Activated CD4-positive, alpha-beta T cell treated with anti-CD3 and anti-CD28 coated beads for 24 hours (primary cell): Measurements from ENCODE around the gene USP9X.
"Not testable (repeated sequence)": the region's sequence is repeated elsewhere in the genome, so short reads cannot be mapped to it uniquely, and the experiment has no call there.

Source experiments
- DNase-seq, 2 donors: peaks; one replicate each; pipeline ENCODE4 v3.0.0-alpha.2; 2020; ENCODE audit warnings: low read depth in 2 of 2

The USP9X gene

GRCh38 chrX:41085878-41086626 lies 807 bp downstream of the USP9X start:
- DNase-seq: peak; percentile 9 to 14

GRCh38 chrX:41086627-41086932 lies 1.3 kb downstream of the USP9X start:
- DNase-seq: no peak

DNA sequence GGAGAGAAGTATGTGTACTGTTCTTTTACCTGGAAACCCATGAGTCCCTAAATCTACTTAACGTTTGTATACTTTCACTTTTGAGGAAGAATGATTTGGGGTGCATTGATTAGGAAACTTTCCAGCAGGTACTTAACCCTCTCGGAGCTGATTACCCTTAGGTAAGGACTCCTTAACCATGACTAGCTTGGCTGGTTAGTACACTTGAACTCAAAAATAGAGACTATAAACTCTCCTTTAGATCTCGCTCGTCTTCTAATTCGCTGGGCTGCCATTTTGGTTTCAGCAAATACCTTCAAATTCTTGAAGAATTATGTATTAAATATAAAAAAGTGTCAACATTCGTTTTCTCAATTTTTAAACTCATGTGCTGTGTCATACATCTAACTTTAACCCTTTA lies 2.0 kb downstream of the USP9X start:
- DNase-seq: no peak

- DNase-seq: no peak
Measured at GRCh38 chrX:41090568-41091238, 5.5 kb downstream of the USP9X start.

GRCh38 chrX:41092776-41093175 lies 7.5 kb downstream of the USP9X start:
- no peak for DNase-seq

GRCh38 chrX:41095174-41095573 lies 9.9 kb downstream of the USP9X start:
- DNase-seq: no peak

- no peak for DNase-seq
Measured at GRCh38 chrX:41095908-41096307, 10.7 kb downstream of the USP9X start.

DNA sequence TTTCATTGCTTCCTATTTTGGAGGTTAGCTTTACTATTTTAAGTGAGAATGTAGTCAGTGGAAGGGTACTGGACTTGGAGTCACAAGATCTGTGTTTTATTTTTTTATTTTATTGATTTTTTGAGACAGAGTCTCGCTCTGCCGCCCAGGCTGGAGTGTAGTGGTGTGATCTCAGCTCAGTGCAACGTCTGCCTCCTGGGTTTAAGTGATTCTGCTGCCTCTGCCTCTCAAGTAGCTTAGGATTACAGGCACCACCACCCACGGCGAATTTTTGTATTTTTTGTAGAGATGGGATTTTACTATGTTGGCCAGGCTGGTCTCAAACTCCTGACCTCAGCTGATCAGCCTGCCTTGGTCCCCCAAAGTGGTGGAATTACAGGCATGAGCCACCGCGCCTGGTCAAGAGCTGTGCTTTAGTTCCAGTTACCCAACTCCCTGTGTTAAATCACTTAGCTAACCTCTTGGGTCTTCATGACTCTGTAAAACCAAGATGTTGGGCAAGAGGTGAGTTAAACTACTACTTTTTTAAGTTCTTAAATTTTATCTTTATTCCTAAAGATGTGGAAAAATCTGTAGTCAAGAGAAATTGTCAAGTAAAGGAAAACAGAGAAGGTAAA lies 11.2 kb downstream of the USP9X start:
- DNase-seq: no peak

DNA sequence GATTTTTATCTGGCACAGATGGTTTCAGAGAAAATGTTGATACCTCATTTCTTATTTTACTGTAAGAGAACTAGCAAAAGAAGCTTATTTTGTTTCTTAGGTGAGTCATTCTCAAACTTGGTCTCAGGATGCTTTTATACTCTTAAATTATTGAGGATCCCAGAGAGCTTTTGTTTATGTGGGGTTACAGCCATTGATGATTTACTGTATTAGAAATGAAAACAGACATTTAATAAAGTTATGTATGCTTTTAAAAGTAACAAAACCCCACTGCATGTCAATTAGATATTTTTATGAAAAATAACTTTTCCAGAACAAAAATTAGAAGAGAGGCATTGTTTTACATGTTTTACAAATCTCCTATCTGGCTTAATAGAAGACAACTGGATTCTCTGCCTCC lies 12.1 kb downstream of the USP9X start:
- no peak for DNase-seq

- DNase-seq: no peak
Measured at GRCh38 chrX:41100200-41100599, 15.0 kb downstream of the USP9X start.

GRCh38 chrX:41100819-41101218 lies 15.6 kb downstream of the USP9X start:
- DNase-seq: no peak

GRCh38 chrX:41105005-41105404 lies 19.8 kb downstream of the USP9X start:
- DNase-seq: no peak

DNA sequence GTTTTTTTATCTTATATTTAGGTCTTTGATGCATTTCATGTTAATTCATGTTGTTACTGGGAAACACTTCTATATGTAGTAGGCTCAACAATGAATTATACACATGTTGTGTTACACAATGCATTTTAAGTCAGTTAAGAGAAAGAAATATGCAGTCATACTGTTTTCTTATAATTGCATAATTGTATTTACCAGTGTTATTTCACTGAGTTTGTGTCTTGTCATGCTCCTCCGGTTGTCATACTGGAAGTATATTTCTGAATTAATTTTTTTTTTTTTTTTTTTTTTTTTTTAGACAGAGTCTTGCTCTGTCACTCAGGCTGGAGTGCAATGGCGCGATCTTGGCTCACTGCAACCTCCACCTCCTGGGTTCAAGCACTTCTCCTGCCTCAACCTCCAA lies 21.0 kb downstream of the USP9X start:
- not testable (repeated sequence) for DNase-seq

- DNase-seq: no peak
Measured at GRCh38 chrX:41108007-41108406, 22.8 kb downstream of the USP9X start.

- no peak for DNase-seq
Measured at GRCh38 chrX:41108463-41109205, 23.4 kb downstream of the USP9X start.

- DNase-seq: no peak
Measured at GRCh38 chrX:41110801-41111625, 25.8 kb downstream of the USP9X start.

DNA sequence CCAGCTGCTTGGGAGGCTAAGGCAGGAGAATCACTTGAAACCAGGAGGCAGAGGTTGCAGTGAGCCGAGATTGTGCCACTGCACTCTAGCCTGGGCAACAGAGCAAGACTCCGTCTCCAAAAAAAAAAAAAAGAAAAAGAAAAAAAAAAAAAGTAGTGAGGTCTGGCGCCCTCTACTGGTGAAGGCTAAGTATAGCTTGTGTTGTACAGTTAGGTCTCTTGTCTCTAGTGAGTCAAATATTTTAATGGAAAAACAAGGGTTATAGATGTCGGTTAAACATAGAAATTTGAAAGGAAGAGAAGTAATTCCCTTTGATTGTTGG lies 29.8 kb downstream of the USP9X start:
- peak in 1 of 2 donors; percentile 26 for DNase-seq

DNA sequence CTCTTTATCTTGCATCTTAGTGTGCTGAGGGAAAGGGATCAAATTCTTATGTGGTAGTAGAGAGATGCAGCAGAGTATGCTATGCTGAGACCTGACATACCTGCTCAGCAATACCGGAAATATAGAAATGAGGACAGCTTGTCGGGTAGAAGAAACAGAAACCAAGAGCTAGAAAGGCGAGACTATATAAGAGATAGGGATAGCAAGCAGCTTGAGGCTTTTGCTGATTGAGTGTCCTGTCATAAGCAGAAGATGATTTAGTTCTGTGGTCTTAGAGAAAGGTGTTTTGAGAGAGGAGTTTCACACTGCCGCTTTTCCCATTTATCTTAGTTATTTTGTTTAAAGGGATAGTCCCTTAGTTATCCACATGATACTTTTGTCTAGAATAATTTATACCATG lies 31.7 kb downstream of the USP9X start:
- no peak for DNase-seq

- peak in 1 of 2 donors; percentile 16 for DNase-seq
Measured at GRCh38 chrX:41118156-41118555, 32.9 kb downstream of the USP9X start.

DNA sequence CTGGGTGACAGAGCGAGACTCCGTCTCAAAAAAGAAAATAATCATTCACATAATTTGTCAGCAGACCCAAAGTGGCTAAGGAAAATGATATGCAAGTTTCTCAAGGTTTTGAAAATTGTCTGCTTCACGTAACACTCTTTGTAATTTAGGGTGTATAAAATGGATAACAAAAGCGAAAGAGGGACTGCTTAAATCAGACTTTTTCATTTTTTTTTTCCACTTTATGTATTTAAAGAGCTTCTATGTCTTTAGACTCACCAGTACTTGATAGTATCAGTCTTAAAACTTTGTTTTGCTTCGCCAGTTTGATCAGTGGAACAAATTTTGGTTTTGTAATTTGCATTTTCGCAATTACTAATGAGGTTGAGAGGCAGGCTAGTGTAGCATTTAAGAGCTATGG lies 34.6 kb downstream of the USP9X start:
- DNase-seq: no peak

- DNase-seq: no peak
Measured at GRCh38 chrX:41121766-41122165, 36.5 kb downstream of the USP9X start.
